H1 (cell line): ENCODE results near the gene TRPT1. TPM values are rescaled to one million over a fixed set of nuclear protein-coding genes. Genes with fewer than 3 reads are reported as not detected.

Experiments used
- CTCF ChIA-PET: fragments of 300-600 bp; sonication (Branson Sonifier 250); formaldehyde crosslinking; loops from one replicate; lab custom pipeline; 2021; ENCODE audit not compliant: partially characterized antibody; lab: Charles Lee
- POLR2A ChIA-PET: fragments of 300-600 bp; sonication (Branson Sonifier 250); formaldehyde crosslinking; loops from one replicate; lab custom pipeline; 2021; ENCODE audit warnings: inconsistent platforms; ENCODE audit not compliant: partially characterized antibody; lab: Charles Lee
- DNase-seq, 2 experiments: peaks; one replicate each; pipeline versions ENCODE4 v3.0.0 to v3.0.0-alpha.2; 2010 to 2022; ENCODE audit warnings: low spot score in 2 of 2, low read depth in 1 of 2, mixed read lengths in 1 of 2
- FAIRE-seq: peaks from 2 replicates; lab custom pipeline; 2011; peaks lifted over from hg19 to GRCh38; lab: Jason Lieb, UNC
- H2AFZ ChIP-seq: 2 replicates; pipeline ENCODE4 v1.8.1; 2012; ENCODE audit warnings: low read length, inconsistent platforms
- H2AK5ac ChIP-seq: 2 replicates; pipeline ENCODE4 v1.6.1; 2013; ENCODE audit warnings: low read depth, low read length
- H2BK120ac ChIP-seq: replicated peaks from 2 replicates; pipeline ENCODE3; 2013; ENCODE audit warnings: low read depth, low read length, inconsistent platforms
- H2BK12ac ChIP-seq: 2 replicates; pipeline ENCODE4 v1.6.1; 2013; ENCODE audit warnings: low read depth, low read length
- H2BK15ac ChIP-seq: 2 replicates; pipeline ENCODE4 v1.6.1; 2013; ENCODE audit warnings: low read length
- H2BK20ac ChIP-seq: 2 replicates; pipeline ENCODE4 v1.6.1; 2013; ENCODE audit warnings: low read length
- H2BK5ac ChIP-seq: 2 replicates; pipeline ENCODE4 v1.6.1; 2013; ENCODE audit warnings: low read depth, low read length
- H3K14ac ChIP-seq: 2 replicates; pipeline ENCODE4 v1.6.1; 2013; ENCODE audit warnings: inconsistent platforms; ENCODE audit not compliant: insufficient read length
- H3K18ac ChIP-seq: 2 replicates; pipeline ENCODE4 v1.6.1; 2013; ENCODE audit warnings: low read length; ENCODE audit errors: extremely low read depth
- H3K23ac ChIP-seq: 2 replicates; pipeline ENCODE4 v1.6.1; 2013; ENCODE audit warnings: inconsistent platforms; ENCODE audit not compliant: insufficient read length
- H3K23me2 ChIP-seq: 2 replicates; pipeline ENCODE4 v1.6.1; 2013; ENCODE audit warnings: low read depth, low read length
- H3K27ac ChIP-seq: 2 replicates; pipeline ENCODE4 v1.6.1; 2011; ENCODE audit warnings: low read depth, low read length, inconsistent platforms
- H3K27me3 ChIP-seq, 4 experiments: replicated peaks in 1 of 4; 1 replicate in 1 of 4; 2 replicates in 3 of 4; pipeline versions ENCODE4 v1.6.1 to v1.8.1; 2011 to 2013; ENCODE audit warnings: low read length in 3 of 4, mild to moderate bottlenecking in 3 of 4, inconsistent platforms in 2 of 4, mixed read lengths in 2 of 4, moderate library complexity in 1 of 4; ENCODE audit not compliant: control insufficient read depth in 3 of 4, insufficient read depth in 3 of 4; ENCODE audit errors: extremely low read depth in 1 of 4
- H3K36me3 ChIP-seq, 4 experiments: 2 replicates each; pipeline versions ENCODE4 v1.6.1 to v1.8.1; 2011 to 2013; ENCODE audit warnings: mild to moderate bottlenecking in 4 of 4, low read length in 3 of 4, moderate library complexity in 2 of 4, control low read depth in 1 of 4, inconsistent platforms in 1 of 4; ENCODE audit not compliant: insufficient read depth in 4 of 4, control insufficient read depth in 2 of 4
- H3K4ac ChIP-seq: replicated peaks from 2 replicates; pipeline ENCODE3; 2013; ENCODE audit warnings: low read length, low read depth, mixed read lengths, inconsistent platforms; ENCODE audit not compliant: insufficient read length
- H3K4me1 ChIP-seq, 4 experiments: replicated peaks in 1 of 4; 1 replicate in 1 of 4; 2 replicates in 3 of 4; pipeline versions ENCODE4 v1.6.1 to v1.8.1; 2011 to 2013; ENCODE audit warnings: low read length in 3 of 4, inconsistent platforms in 2 of 4, mixed read lengths in 1 of 4; ENCODE audit not compliant: insufficient read depth in 4 of 4, control insufficient read depth in 3 of 4
- H3K4me2 ChIP-seq, 2 experiments: 2 replicates each; pipeline versions ENCODE4 v1.6.1 to v1.8.1; 2011 to 2013; ENCODE audit warnings: low read depth in 2 of 2, low read length in 2 of 2, control low read depth in 1 of 2, inconsistent platforms in 1 of 2, mild to moderate bottlenecking in 1 of 2; ENCODE audit not compliant: insufficient read depth in 1 of 2
- H3K4me3 ChIP-seq, 4 experiments: fragments of 200-600, 300-600 bp in 1 of 4; sonication (generic), shearing (Covaris generic), sonication (Bioruptor Twin) in 1 of 4; 2 replicates each; pipeline versions ENCODE4 v1.5.1 to v1.8.1; 2011 to 2016; ENCODE audit warnings: low read length in 4 of 4, low read depth in 3 of 4, control low read depth in 2 of 4, inconsistent platforms in 2 of 4, mild to moderate bottlenecking in 2 of 4, mixed read lengths in 1 of 4, moderate library complexity in 1 of 4; ENCODE audit not compliant: insufficient read depth in 2 of 4; ENCODE audit errors: extremely low read depth in 1 of 4
- H3K56ac ChIP-seq: replicated peaks from 2 replicates; pipeline ENCODE3; 2013; ENCODE audit warnings: low read depth, mild to moderate bottlenecking, mixed read lengths, low read length, inconsistent platforms; ENCODE audit not compliant: insufficient read length
- H3K79me1 ChIP-seq: 2 replicates; pipeline ENCODE4 v1.6.1; 2013; ENCODE audit warnings: low read depth, low read length, control low read depth
- H3K79me2 ChIP-seq, 2 experiments: 2 replicates each; pipeline versions ENCODE4 v1.6.1 to v1.8.1; 2012 to 2013; ENCODE audit warnings: low read length in 2 of 2, mild to moderate bottlenecking in 2 of 2, inconsistent platforms in 1 of 2; ENCODE audit not compliant: insufficient read depth in 2 of 2, control insufficient read depth in 1 of 2
- H3K9ac ChIP-seq, 4 experiments: replicated peaks in 1 of 4; 1 replicate in 1 of 4; 2 replicates in 3 of 4; pipeline versions ENCODE4 v1.6.1 to v1.8.1; 2011 to 2013; ENCODE audit warnings: low read depth in 3 of 4, low read length in 3 of 4, control low read depth in 2 of 4, mild to moderate bottlenecking in 2 of 4, moderate library complexity in 2 of 4, inconsistent platforms in 1 of 4; ENCODE audit errors: extremely low read depth in 1 of 4
- H3K9me3 ChIP-seq, 2 experiments: 2 replicates each; pipeline versions ENCODE4 v1.6.1 to v1.8.1; 2012 to 2013; ENCODE audit warnings: mild to moderate bottlenecking in 2 of 2, moderate library complexity in 2 of 2, control low read depth in 1 of 2, inconsistent platforms in 1 of 2, low read depth in 1 of 2, low read length in 1 of 2, mixed read lengths in 1 of 2; ENCODE audit not compliant: insufficient read depth in 2 of 2
- H4K20me1 ChIP-seq, 2 experiments: replicated peaks in 1 of 2; 2 replicates each; pipeline versions ENCODE3 to v1.8.1; 2011 to 2013; ENCODE audit warnings: inconsistent platforms in 2 of 2, low read length in 2 of 2, mild to moderate bottlenecking in 1 of 2; ENCODE audit not compliant: insufficient read depth in 2 of 2, control insufficient read depth in 1 of 2
- H4K5ac ChIP-seq: 2 replicates; pipeline ENCODE4 v1.6.1; 2013; ENCODE audit warnings: low read length, low read depth, mixed read lengths, inconsistent platforms; ENCODE audit not compliant: insufficient read length
- H4K8ac ChIP-seq: 2 replicates; pipeline ENCODE4 v1.8.0; 2013; ENCODE audit warnings: mild to moderate bottlenecking, moderate library complexity, low read length, inconsistent platforms; ENCODE audit not compliant: insufficient read depth; ENCODE audit errors: extremely low read depth
- H4K91ac ChIP-seq: replicated peaks from 2 replicates; pipeline ENCODE3; 2013; ENCODE audit warnings: low read length, mixed read lengths, inconsistent platforms; ENCODE audit not compliant: insufficient read length
- CHD2 ChIP-seq: IDR thresholded peaks from 2 replicates; pipeline ENCODE4 v1.6.1; 2012; ENCODE audit warnings: low read length, improper control_type of control experiment
- E2F6 ChIP-seq: IDR thresholded peaks from 2 replicates; pipeline ENCODE4 v1.6.1; 2012; ENCODE audit warnings: inconsistent platforms
- EP300 ChIP-seq, 2 experiments: IDR thresholded peaks; 1 replicate in 1 of 2; 2 replicates in 1 of 2; pipeline ENCODE4 v1.6.1; 2011 to 2012; ENCODE audit warnings: low read depth in 2 of 2, low read length in 2 of 2, mild to moderate bottlenecking in 2 of 2, borderline replicate concordance in 1 of 2, inconsistent platforms in 1 of 2, moderate library complexity in 1 of 2
- POU5F1 ChIP-seq: IDR thresholded peaks from 2 replicates; pipeline ENCODE4 v1.6.1; 2011; ENCODE audit warnings: low read depth, mild to moderate bottlenecking, low read length, moderate library complexity
- SAP30 ChIP-seq: fragments of 300-600 bp; sonication (generic); IDR thresholded peaks from 2 replicates; pipeline ENCODE4 v1.7.1; 2012; ENCODE audit warnings: low read length, moderate library complexity, mild to moderate bottlenecking, inconsistent platforms; ENCODE audit not compliant: insufficient read depth, insufficient replicate concordance
- TAF1 ChIP-seq: IDR thresholded peaks from 2 replicates; pipeline ENCODE4 v1.6.1; 2011; ENCODE audit warnings: mild to moderate bottlenecking, low read depth, low read length
- WGBS, 2 experiments: shearing (Covaris generic) in 1 of 2; methylation state at CpG; one replicate each; pipeline versions ENCODE4 v1.1.6 to v1.1.7; 2013 to 2015; ENCODE audit warnings: low lambda C conversion rate in 2 of 2, mixed read lengths in 2 of 2, inconsistent platforms in 1 of 2, low coverage in 1 of 2, missing lambda C conversion rate in 1 of 2; ENCODE audit not compliant: insufficient replicate concordance in 2 of 2, insufficient coverage in 1 of 2, insufficient read length in 1 of 2; ENCODE audit errors: extremely low coverage in 1 of 2, missing lambda C conversion rate in 1 of 2; 5-methylcytosine and 5-hydroxymethylcytosine counted together
- polyA plus RNA-seq, 7 experiments: library from polyadenylated mRNA; depleted of rRNA in 3 of 7; stranded (reverse) in 5 of 7; unstranded in 2 of 7; fragments of >200 nt in 5 of 7; fragments of 200-250 nt in 2 of 7; gene quantifications; 1 replicate in 5 of 7; 2 replicates in 1 of 7; 4 replicates in 1 of 7; pipeline versions ENCODE4 v1.2.1 to v1.2.3, GENCODE V29; 2011 to 2013; ENCODE audit warnings: missing spikeins in 2 of 7, mixed read lengths in 2 of 7
- total RNA-seq: library from RNA; stranded (reverse); fragmentation: NEBNext Ultra II Directional; extraction: Animal tissue kit (Norgen Biotek cat#: 25700); gene quantifications from 2 replicates; pipeline ENCODE4 v1.2.1, GENCODE V29; 2021

Gene TRPT1
- total and polyA plus RNA-seq, 2 of the 8 experiments (the other 6 are each of a cell fraction or from before 2014, with no cell fraction given), result 34.5 to 74.6 TPM

- H3K56ac ChIP-seq, result no peak overlapping the region
- no peak overlapping the region for H4K8ac ChIP-seq
- H3K23ac ChIP-seq, result no peak overlapping the region
- no peaks in the 10 kb centered on the region for H3K23me2 ChIP-seq
- H2BK5ac ChIP-seq, result no peak overlapping the region
- no peak overlapping the region for H3K9ac ChIP-seq
- CTCF ChIA-PET, result interaction anchor here (0.9 to 1.9 kb wide), 3 partner anchors 12 to 85 kb away, joined by 3 to 8 read pairs (median 5); partner anchors contain the start of gene FERMT3
- no peak overlapping the region for H2BK15ac ChIP-seq
- H2BK12ac ChIP-seq, result no peak overlapping the region
- no peak overlapping the region for H3K18ac ChIP-seq
- no peaks in the 10 kb centered on the region for H3K79me2 ChIP-seq
- no peaks in the 10 kb centered on the region for H3K27me3 ChIP-seq
- no peak overlapping the region for H4K91ac ChIP-seq
- peaks cover 20 to 83% (median 41%) of the 10 kb centered on the region in 4 experiments for H3K36me3 ChIP-seq
- no peak overlapping the region for H2AK5ac ChIP-seq
- FAIRE-seq (no peak), DNase-seq (no peak)
- POLR2A ChIA-PET, result interaction anchor here (1.2 to 7.1 kb wide), 2 partner anchors 7 to 12 kb away, joined by 3 to 101 read pairs; no protein-coding TSS in a partner anchor
- TF ChIP-seq CHD2, result no peak
- no peak for TF ChIP-seq E2F6
- TF ChIP-seq EP300 (IDR thresholded peaks at IDR 0.05; ENCODE audit: borderline replicate concordance in 1 of 2, low read depth in 2 of 2, low read length in 2 of 2), result no peak
- TF ChIP-seq POU5F1, result no peak
- TF ChIP-seq TAF1, result no peak
- no peak for TF ChIP-seq SAP30
- WGBS, 2 experiments, result 94% methylated on average over 6 of the region's 6 CpGs; no CpG with 5 or more reads in 1 of the 2 experiments
- no peaks in the 10 kb centered on the region; a peak in 3 of 7 replicates for H3K4me1 ChIP-seq
- no peak overlapping the region for H3K4me2 ChIP-seq
- H2BK120ac ChIP-seq, result no peak overlapping the region
- H2AFZ ChIP-seq, result no peak overlapping the region
- H4K20me1 ChIP-seq, result peaks cover 8 to 24% of the 10 kb centered on the region in 2 experiments
- H3K27ac ChIP-seq, result no peak overlapping the region
- H3K9me3 ChIP-seq, result no peaks in the 10 kb centered on the region
- no peak overlapping the region for H3K14ac ChIP-seq
- no peak overlapping the region for H3K4ac ChIP-seq
- H3K79me1 ChIP-seq, result no peaks in the 10 kb centered on the region
- H4K5ac ChIP-seq, result no peak overlapping the region
- H2BK20ac ChIP-seq, result no peak overlapping the region
- no peak overlapping the region for H3K4me3 ChIP-seq
These were observed 34.2 kb upstream of the TRPT1 start for GRCh38 chr11:64260147-64260708.
